ENCODE data around the gene SUN2.

DNA sequence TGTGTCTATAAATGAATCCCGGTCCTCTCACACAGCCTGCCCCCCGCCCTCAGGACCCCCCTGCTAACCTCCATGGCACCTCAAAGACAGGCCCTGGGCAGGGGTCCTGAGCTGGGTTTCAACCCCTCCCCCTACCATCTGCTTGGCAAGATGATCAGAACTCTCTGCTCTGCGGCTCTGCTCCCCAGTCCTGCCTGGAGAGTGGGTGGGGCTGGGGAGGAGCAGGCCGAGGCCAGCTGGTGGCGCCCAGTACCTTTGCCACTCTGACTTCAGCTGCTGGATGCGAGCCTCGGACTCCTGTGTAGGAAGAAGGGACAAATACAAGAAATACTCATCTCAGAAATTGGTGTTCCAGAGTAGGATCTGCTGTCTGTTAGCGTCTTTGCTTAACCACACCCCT is 15.0 kb downstream of the SUN2 start:
- TF ChIP-seq, protein P1, sequence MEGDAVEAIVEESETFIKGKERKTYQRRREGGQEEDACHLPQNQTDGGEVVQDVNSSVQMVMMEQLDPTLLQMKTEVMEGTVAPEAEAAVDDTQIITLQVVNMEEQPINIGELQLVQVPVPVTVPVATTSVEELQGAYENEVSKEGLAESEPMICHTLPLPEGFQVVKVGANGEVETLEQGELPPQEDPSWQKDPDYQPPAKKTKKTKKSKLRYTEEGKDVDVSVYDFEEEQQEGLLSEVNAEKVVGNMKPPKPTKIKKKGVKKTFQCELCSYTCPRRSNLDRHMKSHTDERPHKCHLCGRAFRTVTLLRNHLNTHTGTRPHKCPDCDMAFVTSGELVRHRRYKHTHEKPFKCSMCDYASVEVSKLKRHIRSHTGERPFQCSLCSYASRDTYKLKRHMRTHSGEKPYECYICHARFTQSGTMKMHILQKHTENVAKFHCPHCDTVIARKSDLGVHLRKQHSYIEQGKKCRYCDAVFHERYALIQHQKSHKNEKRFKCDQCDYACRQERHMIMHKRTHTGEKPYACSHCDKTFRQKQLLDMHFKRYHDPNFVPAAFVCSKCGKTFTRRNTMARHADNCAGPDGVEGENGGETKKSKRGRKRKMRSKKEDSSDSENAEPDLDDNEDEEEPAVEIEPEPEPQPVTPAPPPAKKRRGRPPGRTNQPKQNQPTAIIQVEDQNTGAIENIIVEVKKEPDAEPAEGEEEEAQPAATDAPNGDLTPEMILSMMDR (IDR thresholded peaks at IDR 0.05) = no peak
- TF ChIP-seq POLR2A (IDR thresholded peaks at IDR 0.05) = no peak
